Left ventricle myocardium superior (tissue), 1 donor: Measurements from ENCODE around the gene ALOX15B. TPM values are rescaled to one million over a fixed set of nuclear protein-coding genes. Genes with fewer than 3 reads are reported as not detected.

ENCODE experiments used
- ATAC-seq: fragments of 200-7000 bp; cut with Tn5 transposase; one replicate; pipeline ENCODE4 v1.9.1; 2020; ENCODE audit warnings: mild to moderate bottlenecking, moderate library complexity
- DNase-seq: peaks from one replicate; pipeline ENCODE4 v3.0.0-alpha.2; 2020
- intact Hi-C: fragments of 100-400 bp; cut with micrococcal nuclease; formaldehyde crosslinking; loops from one replicate; pipeline ENCODE4 v1.11.0; 2022
- total RNA-seq: library from RNA; stranded (reverse); fragmentation: NEBNext Ultra II Directional; extraction: Animal tissue kit (Norgen Biotek cat#: 25700); gene quantifications from one replicate; pipeline ENCODE4 v1.2.1, GENCODE V29; 2021
- donor health status: DM: no; HTN: yes; CAD: no; lungs with severe emphysema.

The ALOX15B gene
- total RNA-seq, 1 donor from 2014 or later, result not detected

GRCh38 chr17:8031261-8031661 is 7.6 kb upstream of the ALOX15B start:
- intact Hi-C loops, result no loop called here
- no peak for ATAC-seq
- no peak for DNase-seq

- ATAC-seq, result no peak
- no peak for DNase-seq
- intact Hi-C loops, result no loop called here
These were observed 6.9 kb upstream of the ALOX15B start for GRCh38 chr17:8031950-8032349.

DNA sequence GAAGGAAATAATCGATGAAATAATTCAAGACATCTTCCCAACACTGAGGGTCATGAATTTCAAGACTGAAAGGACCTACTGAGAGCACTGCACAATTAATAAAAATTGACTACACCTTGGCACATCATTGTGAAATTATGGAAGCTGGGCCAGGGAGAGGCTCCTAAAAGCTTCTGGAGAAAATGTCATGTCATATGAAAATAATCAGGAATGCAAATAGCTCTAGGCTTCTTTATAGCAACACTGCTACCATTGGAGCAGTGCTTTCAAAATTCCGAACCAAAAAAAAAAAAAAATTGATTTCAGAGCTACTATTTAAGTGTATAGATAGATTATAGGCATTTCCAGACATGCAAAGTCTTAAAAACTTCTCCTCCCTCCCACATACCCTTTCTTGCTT is 6.4 kb upstream of the ALOX15B start:
- intact Hi-C loops, result no loop called here
- ATAC-seq (no peak), DNase-seq (no peak)

DNA sequence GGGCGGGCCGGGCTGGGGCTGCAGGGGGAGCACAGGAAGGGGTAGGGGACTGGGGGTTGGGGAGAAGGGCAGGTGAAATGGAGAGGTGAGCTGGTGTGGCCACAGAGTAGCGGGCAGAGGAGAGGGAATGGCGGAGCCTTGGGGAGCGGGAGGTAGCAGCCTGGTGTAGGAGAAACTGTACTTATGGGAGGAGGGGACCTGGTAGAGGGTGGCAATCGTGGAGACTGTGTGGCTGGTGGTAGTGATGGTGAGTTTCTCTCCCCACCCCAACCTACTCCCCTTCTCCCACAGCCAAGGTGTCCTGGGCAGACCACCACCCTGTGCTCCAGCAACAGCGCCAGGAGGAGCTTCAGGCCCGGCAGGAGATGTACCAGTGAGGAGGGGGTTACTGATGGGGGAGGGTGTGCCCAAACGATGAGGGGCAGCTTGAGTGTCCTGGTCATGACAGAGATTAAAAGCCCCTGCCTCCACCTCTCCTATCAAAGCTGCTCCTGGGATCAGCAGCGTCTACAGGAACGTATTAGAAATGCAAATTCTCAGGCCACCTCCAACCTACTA is 831 bp downstream of the ALOX15B start:
- ATAC-seq, result no peak
- intact Hi-C loops, result loop anchor here (10.0 kb wide), 1 partner anchor 125 kb away; the partner anchor contains the start of gene RNF227
- no peak for DNase-seq

GRCh38 chr17:8041249-8041928 is 2.5 kb downstream of the ALOX15B start:
- DNase-seq (no peak), ATAC-seq (peak; percentile 84)
- intact Hi-C loops, result loop anchor here (10.0 kb wide), 1 partner anchor 127 kb away; the partner anchor contains the start of gene RNF227

GRCh38 chr17:8041979-8042378 is 3.1 kb downstream of the ALOX15B start:
- no peak for DNase-seq
- intact Hi-C loops, result loop anchor here (10.0 kb wide), 1 partner anchor 127 kb away; the partner anchor contains the start of gene RNF227
- ATAC-seq, result no peak

DNA sequence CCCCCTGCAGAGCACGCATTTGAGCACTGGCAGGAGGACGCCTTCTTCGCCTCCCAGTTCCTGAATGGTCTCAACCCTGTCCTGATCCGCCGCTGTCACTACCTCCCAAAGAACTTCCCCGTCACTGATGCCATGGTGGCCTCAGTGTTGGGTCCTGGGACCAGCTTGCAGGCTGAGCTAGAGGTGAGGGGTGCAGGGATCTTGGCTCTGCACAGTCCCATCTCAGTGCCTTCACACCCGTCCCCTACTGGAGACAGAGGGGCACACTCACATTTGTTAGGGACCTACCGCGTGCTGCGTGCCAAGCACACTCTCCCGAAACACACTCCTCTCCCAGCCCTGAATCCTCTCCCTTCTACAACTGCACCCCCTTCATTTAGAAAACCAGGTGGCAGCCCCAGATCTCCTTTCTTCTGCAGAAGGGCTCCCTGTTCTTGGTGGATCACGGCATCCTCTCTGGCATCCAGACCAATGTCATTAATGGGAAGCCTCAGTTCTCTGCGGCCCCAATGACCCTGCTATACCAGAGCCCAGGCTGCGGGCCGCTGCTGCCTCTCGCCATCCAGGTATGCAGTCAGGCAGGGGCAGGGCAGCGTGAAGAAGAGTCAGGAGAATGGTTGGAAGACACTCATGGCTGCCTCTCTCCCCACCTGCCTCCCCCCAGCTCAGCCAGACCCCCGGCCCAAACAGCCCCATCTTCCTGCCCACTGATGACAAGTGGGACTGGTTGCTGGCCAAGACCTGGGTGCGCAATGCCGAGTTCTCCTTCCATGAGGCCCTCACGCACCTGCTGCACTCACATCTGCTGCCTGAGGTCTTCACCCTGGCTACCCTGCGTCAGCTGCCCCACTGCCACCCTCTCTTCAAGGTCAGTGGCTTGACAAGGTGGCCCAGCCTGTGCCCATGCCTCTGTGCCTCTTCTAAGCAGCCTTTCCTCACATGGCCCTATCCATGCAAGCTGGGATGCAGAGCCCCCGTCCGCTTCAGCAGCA is 6.3 kb downstream of the ALOX15B start:
- no peak for DNase-seq
- intact Hi-C loops, result loop anchor here (10.0 kb wide), 1 partner anchor 130 kb away; the partner anchor contains the start of gene RNF227
- ATAC-seq, result no peak

- intact Hi-C loops, result loop anchor here (10.0 kb wide), 1 partner anchor 132 kb away; the partner anchor contains the start of gene RNF227
- DNase-seq (no peak), ATAC-seq (no peak)
These were observed 7.6 kb downstream of the ALOX15B start for GRCh38 chr17:8046306-8046928.

GRCh38 chr17:8046929-8047768 is 8.3 kb downstream of the ALOX15B start:
- ATAC-seq, result no peak
- no peak for DNase-seq
- intact Hi-C loops, result loop anchor here (10.0 kb wide), 1 partner anchor 132 kb away; the partner anchor contains the start of gene RNF227

DNA sequence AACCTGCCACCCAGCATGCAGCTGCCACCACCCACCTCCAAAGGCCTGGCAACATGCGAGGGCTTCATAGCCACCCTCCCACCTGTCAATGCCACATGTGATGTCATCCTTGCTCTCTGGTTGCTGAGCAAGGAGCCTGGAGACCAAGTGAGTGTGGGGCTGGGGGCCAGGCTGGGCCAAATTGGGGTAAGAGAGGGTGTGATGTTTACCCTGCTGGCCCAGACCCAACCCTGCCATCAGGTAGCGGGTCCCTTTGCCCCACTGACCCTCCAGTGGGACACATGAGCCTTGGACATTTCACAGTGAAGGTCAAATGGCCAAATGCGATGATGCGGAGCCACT is 8.9 kb downstream of the ALOX15B start:
- intact Hi-C loops, result loop anchor here (10.0 kb wide), 1 partner anchor 133 kb away; the partner anchor contains the start of gene RNF227
- no peak for DNase-seq
- no peak for ATAC-seq

DNA sequence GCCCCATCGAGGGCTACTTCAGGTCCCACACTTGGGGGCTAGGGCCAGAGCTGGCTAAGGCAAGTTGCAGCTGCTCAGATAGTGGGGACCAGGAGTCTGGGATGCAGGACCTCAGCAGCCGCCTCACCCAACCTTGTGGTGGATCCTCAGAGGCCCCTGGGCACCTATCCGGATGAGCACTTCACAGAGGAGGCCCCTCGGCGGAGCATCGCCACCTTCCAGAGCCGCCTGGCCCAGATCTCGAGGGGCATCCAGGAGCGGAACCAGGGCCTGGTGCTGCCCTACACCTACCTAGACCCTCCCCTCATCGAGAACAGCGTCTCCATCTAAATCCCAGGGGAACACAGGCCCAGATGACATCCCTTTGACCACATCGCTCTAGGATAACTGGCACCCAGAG is 9.4 kb downstream of the ALOX15B start:
- intact Hi-C loops, result loop anchor here (10.0 kb wide), 1 partner anchor 133 kb away; the partner anchor contains the start of gene RNF227
- ATAC-seq, result no peak

GRCh38 chr17:8048736-8049135 is 9.9 kb downstream of the ALOX15B start:
- intact Hi-C loops, result loop anchor here (10.0 kb wide), 1 partner anchor 134 kb away; the partner anchor contains the start of gene RNF227
- ATAC-seq, result no peak
- DNase-seq, result no peak

More for the DNA sequence above, 9.4 kb downstream of the ALOX15B start:
- no peak for DNase-seq

DNA sequence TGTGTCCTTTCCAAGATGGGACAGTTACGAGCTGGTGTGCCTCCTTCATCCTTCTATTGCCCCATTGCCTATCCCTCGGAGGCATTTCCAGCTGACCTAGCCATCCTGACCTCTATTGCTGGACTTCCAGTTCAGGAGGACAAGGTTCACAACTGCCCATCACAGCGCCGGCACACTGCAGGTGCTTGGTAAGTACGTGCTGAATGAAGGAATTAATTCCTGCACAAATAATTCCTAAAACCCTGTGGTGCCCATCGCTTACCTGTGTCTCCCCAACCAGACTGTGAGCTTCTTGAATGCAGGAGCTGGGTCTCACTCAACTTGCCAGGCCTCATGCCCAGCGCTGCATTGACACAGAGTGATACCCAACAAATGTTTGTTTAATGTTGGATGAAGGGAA is 13.0 kb downstream of the ALOX15B start:
- intact Hi-C loops, result loop anchor here (10.0 kb wide), 1 partner anchor 67 kb away; no protein-coding TSS in a partner anchor
- no peak for ATAC-seq
- DNase-seq, result no peak

DNA sequence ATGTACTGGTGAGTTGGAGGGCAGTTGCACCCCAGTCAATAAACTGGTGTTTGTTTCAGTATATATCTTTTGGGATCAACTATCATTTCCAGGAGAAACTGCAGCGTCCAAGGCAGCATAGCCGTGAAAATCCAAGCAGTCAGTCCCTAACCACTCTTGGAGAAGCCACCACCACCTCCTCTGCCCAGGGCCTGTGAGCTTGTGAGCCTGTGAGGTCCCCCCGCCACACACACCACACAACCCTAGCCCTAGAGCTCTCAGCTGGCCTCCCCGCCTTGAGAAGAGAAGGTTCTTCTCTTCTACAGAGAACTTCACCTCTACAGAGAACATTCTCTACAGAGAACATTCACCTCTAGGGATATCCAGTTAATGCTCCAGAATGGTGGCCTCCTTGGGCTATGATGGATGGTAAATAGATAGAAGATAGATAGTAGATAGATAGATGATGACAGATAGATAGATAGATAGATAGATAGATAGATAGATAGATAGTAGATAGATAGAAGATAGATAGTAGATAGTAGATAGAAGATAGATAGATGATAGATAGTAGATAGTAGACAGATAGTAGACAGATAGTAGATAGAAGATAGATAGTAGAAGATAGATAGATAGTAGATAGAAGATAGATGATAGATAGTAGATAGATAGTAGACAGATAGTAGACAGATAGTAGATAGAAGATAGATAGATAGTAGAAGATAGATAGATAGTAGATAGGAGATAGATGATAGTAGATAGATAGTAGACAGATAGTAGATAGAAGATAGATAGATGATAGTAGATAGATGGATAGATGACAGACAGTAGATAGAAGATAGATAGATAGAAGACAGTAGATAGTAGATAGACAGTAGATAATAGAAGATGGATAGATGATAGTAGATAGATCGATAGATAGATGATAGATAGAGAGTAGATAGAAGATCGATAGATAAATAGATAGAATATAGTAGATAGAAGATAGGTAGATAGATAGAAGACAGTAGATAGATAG is 13.7 kb downstream of the ALOX15B start:
- no peak for DNase-seq
- intact Hi-C loops, result loop anchor here (10.0 kb wide), 1 partner anchor 68 kb away; no protein-coding TSS in a partner anchor
- no peak for ATAC-seq

DNA sequence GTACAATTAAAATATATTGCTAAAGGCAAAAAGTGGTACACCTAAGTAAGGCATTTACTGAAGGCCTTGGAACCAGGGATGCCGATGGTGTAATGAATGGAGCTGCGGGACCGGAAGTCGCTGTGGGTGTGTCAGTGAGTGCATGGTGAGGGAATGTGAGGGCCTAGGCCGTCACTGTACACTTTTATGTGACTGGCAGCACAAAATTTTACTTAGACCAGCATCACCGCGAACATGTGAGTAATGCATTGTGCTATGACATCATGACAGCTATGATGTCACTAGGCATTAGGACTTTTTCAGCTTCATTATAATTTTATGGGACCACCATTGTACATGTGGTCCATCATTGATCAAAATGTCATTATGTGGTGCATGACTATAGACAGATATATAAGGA is 14.7 kb downstream of the ALOX15B start:
- ATAC-seq, result no peak
- intact Hi-C loops, result loop anchor here (10.0 kb wide), 1 partner anchor 69 kb away; no protein-coding TSS in a partner anchor
- DNase-seq, result no peak

GRCh38 chr17:8055851-8056231 is 17.0 kb downstream of the ALOX15B start:
- no peak for ATAC-seq
- intact Hi-C loops, result loop anchor here (10.0 kb wide), 1 partner anchor 71 kb away; no protein-coding TSS in a partner anchor
- DNase-seq, result no peak
